Measurements from ENCODE around the gene KIFC3. TPM values are rescaled to one million over a fixed set of nuclear protein-coding genes. Genes with fewer than 3 reads are reported as not detected.
A peak's percentile ranks its signal among the peaks of the same experiment; 100 is the strongest.

KIFC3 gene
- total and polyA plus RNA-seq, 11 donors: 46.1 to 105 (median 65.6) TPM

GRCh38 chr16:57763285-57764005, 38.8 kb downstream of the KIFC3 start:
- WGBS, 4 donors: 92 to 93% (median 93%) methylated on average over 11 to 14 of the region's 14 CpGs
- no peak for TF ChIP-seq CTCF (IDR thresholded peaks at IDR 0.05)
- no peak for TF ChIP-seq POLR2A (IDR thresholded peaks at IDR 0.05)
- peak in 1 of 5 donors; percentile 13 for DNase-seq
- Histone ChIP-seq H3K9me3 (no peaks in the 10 kb centered on the region), H3K4me3 (no peak overlapping the region), H3K4me1 (peaks cover 0 to 14% (median 2%) of the 10 kb centered on the region in 12 donors), H3K36me3 (peaks cover 0 to 94% (median 71%) of the 10 kb centered on the region in 9 donors), H3K27me3 (no peaks in the 10 kb centered on the region), H3K27ac (peak overlapping the region in 2 of 12 donors; percentile 11 to 29)
- intact Hi-C loops (cut with DNase I): loop anchor here in 1 of 10 donors (5.0 kb wide), 1 partner anchor 34 kb away; no protein-coding TSS in a partner anchor
- no peak for ATAC-seq

GRCh38 chr16:57762365-57763040, 39.8 kb downstream of the KIFC3 start:
- Histone ChIP-seq H3K9me3 (no peaks in the 10 kb centered on the region), H3K27ac (no peak overlapping the region), H3K4me1 (peaks cover 0 to 24% (median 11%) of the 10 kb centered on the region in 12 donors), H3K4me3 (no peak overlapping the region), H3K27me3 (no peaks in the 10 kb centered on the region), H3K36me3 (peaks cover 0 to 91% (median 68%) of the 10 kb centered on the region in 9 donors)
- WGBS, 4 donors: 76 to 85% (median 83%) methylated on average over 15 of the region's 15 CpGs
- ATAC-seq (no peak), DNase-seq (peak in 1 of 5 donors; percentile 61)
- intact Hi-C loops (cut with DNase I): loop anchor here in 1 of 10 donors (5.0 kb wide), 1 partner anchor 35 kb away; no protein-coding TSS in a partner anchor
- no peak for TF ChIP-seq POLR2A (IDR thresholded peaks at IDR 0.05)
- TF ChIP-seq CTCF (IDR thresholded peaks at IDR 0.05): no peak

- H3K4me3 ChIP-seq: no peak overlapping the region
- H3K27me3 ChIP-seq: no peaks in the 10 kb centered on the region
- no peak for ATAC-seq
- no peak overlapping the region for H3K27ac ChIP-seq
- H3K9me3 ChIP-seq: no peaks in the 10 kb centered on the region
- peaks cover 0 to 87% (median 63%) of the 10 kb centered on the region in 9 donors for H3K36me3 ChIP-seq
- TF ChIP-seq CTCF (IDR thresholded peaks at IDR 0.05) (no peak), POLR2A (IDR thresholded peaks at IDR 0.05) (no peak)
- peak in 1 of 5 donors; percentile 48 for DNase-seq
- intact Hi-C loops (cut with DNase I): loop anchor here in 1 of 10 donors (5.0 kb wide), 1 partner anchor 35 kb away; no protein-coding TSS in a partner anchor
- 92 to 97% (median 95%) methylated on average over 10 to 12 of the region's 12 CpGs for WGBS, 4 donors
- peaks cover 0 to 29% (median 15%) of the 10 kb centered on the region in 12 donors for H3K4me1 ChIP-seq
These were observed 40.3 kb downstream of the KIFC3 start for GRCh38 chr16:57761957-57762356.

- ATAC-seq: no peak
- intact Hi-C loops (cut with DNase I): loop anchor here in 1 of 10 donors (5.0 kb wide), 1 partner anchor 36 kb away; no protein-coding TSS in a partner anchor
- Histone ChIP-seq H3K27ac (no peak overlapping the region), H3K4me3 (no peak overlapping the region), H3K36me3 (peaks cover 0 to 85% (median 56%) of the 10 kb centered on the region in 9 donors), H3K4me1 (peaks cover 0 to 32% (median 16%) of the 10 kb centered on the region in 12 donors), H3K9me3 (no peaks in the 10 kb centered on the region), H3K27me3 (no peaks in the 10 kb centered on the region)
- 85 to 88% (median 86%) methylated on average over 9 of the region's 9 CpGs for WGBS, 4 donors
- DNase-seq: peak in 1 of 5 donors; percentile 38
- no peak for TF ChIP-seq CTCF (IDR thresholded peaks at IDR 0.05)
These were observed 41.0 kb downstream of the KIFC3 start for GRCh38 chr16:57761301-57761700.

Data from heart left ventricle (tissue), 16 donors.